Astrocyte (in vitro differentiated cells and primary cell): ENCODE measurements around the gene RFTN2. TPM values are rescaled to one million over a fixed set of nuclear protein-coding genes. Genes with fewer than 3 reads are reported as not detected.

Experiments used
- DNase-seq: peaks from one replicate; pipeline ENCODE4 v3.0.0-alpha.2; 2010; ENCODE audit warnings: low read depth
- FAIRE-seq: peaks from 2 replicates; lab custom pipeline; 2011; peaks lifted over from hg19 to GRCh38; lab: Jason Lieb, UNC
- H2AFZ ChIP-seq: 2 replicates; pipeline ENCODE4 v1.6.0; 2012; ENCODE audit warnings: low read depth, low read length, inconsistent platforms
- H3K27ac ChIP-seq: 2 replicates; pipeline ENCODE4 v1.5.1; 2011; ENCODE audit warnings: low read depth, low read length, inconsistent platforms
- H3K27me3 ChIP-seq: 2 replicates; pipeline ENCODE4 v1.6.0; 2011; ENCODE audit warnings: low read length, inconsistent platforms; ENCODE audit not compliant: insufficient read depth
- H3K36me3 ChIP-seq: 2 replicates; pipeline ENCODE4 v1.5.1; 2011; ENCODE audit warnings: low read length, inconsistent platforms; ENCODE audit not compliant: insufficient read depth
- H3K4me1 ChIP-seq: 2 replicates; pipeline ENCODE4 v1.5.1; 2011; ENCODE audit warnings: low read length, inconsistent platforms; ENCODE audit not compliant: insufficient read depth
- H3K4me2 ChIP-seq: 2 replicates; pipeline ENCODE4 v1.6.0; 2012; ENCODE audit warnings: low read length, inconsistent platforms
- H3K4me3 ChIP-seq: 2 replicates; pipeline ENCODE4 v1.5.1; 2011; ENCODE audit warnings: low read depth, mild to moderate bottlenecking, low read length, inconsistent platforms; ENCODE audit not compliant: insufficient read depth
- H3K79me2 ChIP-seq: 2 replicates; pipeline ENCODE4 v1.6.0; 2012; ENCODE audit warnings: mild to moderate bottlenecking, low read length, inconsistent platforms; ENCODE audit not compliant: insufficient read depth
- H3K9ac ChIP-seq: 2 replicates; pipeline ENCODE4 v1.6.0; 2012; ENCODE audit warnings: mild to moderate bottlenecking, low read length, inconsistent platforms
- H3K9me3 ChIP-seq: 2 replicates; pipeline ENCODE4 v1.5.1; 2012; ENCODE audit warnings: low read depth, mild to moderate bottlenecking, low read length, inconsistent platforms; ENCODE audit not compliant: insufficient read depth
- H4K20me1 ChIP-seq: 2 replicates; pipeline ENCODE4 v1.6.0; 2012; ENCODE audit warnings: low read length, inconsistent platforms; ENCODE audit not compliant: insufficient read depth
- H3K27ac Mint-ChIP-seq: one replicate; pipeline ENCODE4 v1.8.0; 2021; ENCODE audit warnings: mild to moderate bottlenecking, mixed read lengths; ENCODE audit not compliant: unreplicated experiment
- H3K27me3 Mint-ChIP-seq: one replicate; pipeline ENCODE4 v1.8.0; 2021; ENCODE audit warnings: low read depth, mixed read lengths; ENCODE audit not compliant: unreplicated experiment
- H3K36me3 Mint-ChIP-seq: one replicate; pipeline ENCODE4 v1.8.0; 2021; ENCODE audit warnings: low read depth, mixed read lengths; ENCODE audit not compliant: unreplicated experiment
- H3K4me1 Mint-ChIP-seq: one replicate; pipeline ENCODE4 v1.8.0; 2021; ENCODE audit warnings: low read depth, mixed read lengths; ENCODE audit not compliant: unreplicated experiment
- H3K4me3 Mint-ChIP-seq: one replicate; pipeline ENCODE4 v1.8.0; 2021; ENCODE audit warnings: mild to moderate bottlenecking, moderate library complexity, mixed read lengths; ENCODE audit not compliant: unreplicated experiment
- H3K9me3 Mint-ChIP-seq: one replicate; pipeline ENCODE4 v1.8.0; 2021; ENCODE audit warnings: mild to moderate bottlenecking, mixed read lengths; ENCODE audit not compliant: unreplicated experiment
- EZH2 ChIP-seq: IDR thresholded peaks from 2 replicates; pipeline ENCODE4 v1.6.1; 2012; ENCODE audit warnings: mild to moderate bottlenecking, low read length, inconsistent platforms; ENCODE audit not compliant: insufficient read depth
- total RNA-seq: library from RNA; stranded (reverse); gene quantifications from 2 replicates; pipeline ENCODE4 v1.2.1, GENCODE V29; 2021
- TF ChIP-seq, protein P1 (sequence below): IDR thresholded peaks from 2 replicates; pipeline ENCODE4 v1.5.1; 2011; ENCODE audit warnings: low read depth, mild to moderate bottlenecking, inconsistent platforms, low read length, moderate library complexity; ENCODE audit not compliant: insufficient read depth

The RFTN2 gene
- total RNA-seq, 1 donor from 2014 or later = 7.1 TPM

- Mint-ChIP-seq H3K4me1 (no peaks in the 10 kb centered on the region), H3K27ac (no peak overlapping the region), H3K36me3 (peaks cover 6% of the 10 kb centered on the region), H3K27me3 (no peaks in the 10 kb centered on the region), H3K4me3 (no peak overlapping the region), H3K9me3 (no peaks in the 10 kb centered on the region)
- Histone ChIP-seq H3K9ac (no peak overlapping the region), H3K4me2 (no peak overlapping the region), H3K36me3 (peaks cover 31% of the 10 kb centered on the region), H4K20me1 (peaks cover 5% of the 10 kb centered on the region), H3K27ac (no peak overlapping the region), H3K4me3 (no peak overlapping the region), H3K4me1 (no peaks in the 10 kb centered on the region), H2AFZ (no peak overlapping the region), H3K27me3 (no peaks in the 10 kb centered on the region), H3K9me3 (no peaks in the 10 kb centered on the region), H3K79me2 (peaks cover 12% of the 10 kb centered on the region)
- FAIRE-seq (no peak), DNase-seq (no peak)
- TF ChIP-seq, protein P1, sequence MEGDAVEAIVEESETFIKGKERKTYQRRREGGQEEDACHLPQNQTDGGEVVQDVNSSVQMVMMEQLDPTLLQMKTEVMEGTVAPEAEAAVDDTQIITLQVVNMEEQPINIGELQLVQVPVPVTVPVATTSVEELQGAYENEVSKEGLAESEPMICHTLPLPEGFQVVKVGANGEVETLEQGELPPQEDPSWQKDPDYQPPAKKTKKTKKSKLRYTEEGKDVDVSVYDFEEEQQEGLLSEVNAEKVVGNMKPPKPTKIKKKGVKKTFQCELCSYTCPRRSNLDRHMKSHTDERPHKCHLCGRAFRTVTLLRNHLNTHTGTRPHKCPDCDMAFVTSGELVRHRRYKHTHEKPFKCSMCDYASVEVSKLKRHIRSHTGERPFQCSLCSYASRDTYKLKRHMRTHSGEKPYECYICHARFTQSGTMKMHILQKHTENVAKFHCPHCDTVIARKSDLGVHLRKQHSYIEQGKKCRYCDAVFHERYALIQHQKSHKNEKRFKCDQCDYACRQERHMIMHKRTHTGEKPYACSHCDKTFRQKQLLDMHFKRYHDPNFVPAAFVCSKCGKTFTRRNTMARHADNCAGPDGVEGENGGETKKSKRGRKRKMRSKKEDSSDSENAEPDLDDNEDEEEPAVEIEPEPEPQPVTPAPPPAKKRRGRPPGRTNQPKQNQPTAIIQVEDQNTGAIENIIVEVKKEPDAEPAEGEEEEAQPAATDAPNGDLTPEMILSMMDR = no peak
- TF ChIP-seq EZH2 = no peak
These were observed 126.8 kb downstream of the RFTN2 start for GRCh38 chr2:197548582-197548981.

DNA sequence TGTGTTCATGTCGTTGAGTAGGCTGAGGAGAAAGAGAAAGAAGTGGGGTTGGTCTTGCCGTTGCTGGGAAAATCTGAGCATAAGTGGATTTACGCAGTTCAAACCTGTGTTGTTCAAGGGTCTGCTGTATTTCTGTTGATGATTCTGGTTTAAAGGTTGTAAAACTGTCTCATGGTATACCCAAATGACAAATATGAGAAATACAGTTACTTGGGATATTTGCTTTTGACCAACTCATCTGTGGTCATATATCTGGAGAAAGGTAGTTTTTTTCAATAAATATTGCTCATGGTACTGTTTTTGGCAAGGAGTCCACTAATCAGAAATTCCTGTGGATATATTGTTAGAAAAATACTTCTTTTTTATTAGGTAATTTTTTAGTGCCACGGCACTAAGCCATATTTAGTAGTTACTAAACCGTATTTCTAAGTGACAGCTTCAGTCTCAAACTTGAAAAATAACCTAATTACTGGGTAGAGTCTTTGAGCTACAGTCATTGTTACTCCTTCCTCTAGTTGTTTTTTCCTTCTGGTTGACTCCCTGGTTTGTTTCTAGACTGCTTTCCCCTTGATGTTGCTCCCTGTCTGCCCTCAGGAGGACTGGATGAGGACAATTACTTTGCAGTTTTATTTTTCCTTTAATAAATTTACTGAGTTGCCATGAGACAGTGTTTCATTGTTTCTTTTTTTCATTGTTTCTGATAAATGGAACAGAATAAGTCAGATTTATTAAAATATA lies 128.1 kb downstream of the RFTN2 start:
- Histone ChIP-seq H3K4me1 (no peaks in the 10 kb centered on the region), H3K27ac (no peak overlapping the region), H3K9me3 (no peaks in the 10 kb centered on the region), H4K20me1 (peaks cover 5% of the 10 kb centered on the region), H3K79me2 (peaks cover 13% of the 10 kb centered on the region), H2AFZ (no peak overlapping the region), H3K9ac (no peak overlapping the region), H3K36me3 (peaks cover 27% of the 10 kb centered on the region), H3K4me2 (no peak overlapping the region), H3K4me3 (no peak overlapping the region), H3K27me3 (no peaks in the 10 kb centered on the region)
- no peaks in the 10 kb centered on the region for H3K27me3 Mint-ChIP-seq
- H3K9me3 Mint-ChIP-seq = no peaks in the 10 kb centered on the region
- peak overlapping the region; percentile 0 for H3K27ac Mint-ChIP-seq
- no peak overlapping the region for H3K4me3 Mint-ChIP-seq
- FAIRE-seq = no peak
- peaks cover 11% of the 10 kb centered on the region for H3K36me3 Mint-ChIP-seq
- TF ChIP-seq, protein P1 = no peak
- TF ChIP-seq EZH2 = no peak
- DNase-seq = no peak
- no peaks in the 10 kb centered on the region for H3K4me1 Mint-ChIP-seq

DNA sequence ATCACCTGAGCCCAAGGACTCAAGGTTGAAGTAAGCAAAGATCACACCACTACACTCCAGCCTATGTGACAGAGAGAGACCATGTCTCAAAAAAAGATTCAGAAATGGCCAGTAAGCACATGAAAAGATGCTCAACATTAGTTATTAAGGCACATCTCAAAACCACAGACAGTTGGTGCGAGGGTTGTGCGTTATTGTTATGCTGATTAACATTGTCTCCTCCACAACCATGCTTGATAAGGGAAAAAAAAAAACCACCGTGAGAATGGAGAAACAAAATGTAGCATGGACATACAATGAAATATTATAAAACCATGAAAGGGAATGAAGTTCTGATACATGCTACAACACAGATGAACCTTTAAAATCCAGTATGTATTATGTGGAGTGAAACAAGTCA lies 132.2 kb downstream of the RFTN2 start:
- no peaks in the 10 kb centered on the region for H3K4me1 ChIP-seq
- no peak overlapping the region for H3K27ac ChIP-seq
- no peak overlapping the region for H3K4me3 Mint-ChIP-seq
- H3K9me3 ChIP-seq = no peaks in the 10 kb centered on the region
- FAIRE-seq = no peak
- TF ChIP-seq, protein P1 = no peak
- no peak overlapping the region for H3K9ac ChIP-seq
- H3K4me2 ChIP-seq = no peak overlapping the region
- peaks cover 26% of the 10 kb centered on the region for H3K79me2 ChIP-seq
- H2AFZ ChIP-seq = no peak overlapping the region
- H3K27me3 ChIP-seq = no peaks in the 10 kb centered on the region
- no peak for DNase-seq
- H3K36me3 ChIP-seq = peaks cover 23% of the 10 kb centered on the region
- peaks cover 16% of the 10 kb centered on the region for H3K36me3 Mint-ChIP-seq
- peaks cover 13% of the 10 kb centered on the region for H4K20me1 ChIP-seq
- H3K27ac Mint-ChIP-seq = no peak overlapping the region
- no peaks in the 10 kb centered on the region for H3K9me3 Mint-ChIP-seq
- peaks cover 3% of the 10 kb centered on the region for H3K4me1 Mint-ChIP-seq
- no peak overlapping the region for H3K4me3 ChIP-seq
- H3K27me3 Mint-ChIP-seq = no peaks in the 10 kb centered on the region
